GM04503 (cell line): Measurements from ENCODE around the gene FNDC10.

Experiments
- DNase-seq: peaks from one replicate; pipeline ENCODE4 v3.0.0-alpha.2; 2012; ENCODE audit warnings: low read depth

FNDC10 gene

DNA sequence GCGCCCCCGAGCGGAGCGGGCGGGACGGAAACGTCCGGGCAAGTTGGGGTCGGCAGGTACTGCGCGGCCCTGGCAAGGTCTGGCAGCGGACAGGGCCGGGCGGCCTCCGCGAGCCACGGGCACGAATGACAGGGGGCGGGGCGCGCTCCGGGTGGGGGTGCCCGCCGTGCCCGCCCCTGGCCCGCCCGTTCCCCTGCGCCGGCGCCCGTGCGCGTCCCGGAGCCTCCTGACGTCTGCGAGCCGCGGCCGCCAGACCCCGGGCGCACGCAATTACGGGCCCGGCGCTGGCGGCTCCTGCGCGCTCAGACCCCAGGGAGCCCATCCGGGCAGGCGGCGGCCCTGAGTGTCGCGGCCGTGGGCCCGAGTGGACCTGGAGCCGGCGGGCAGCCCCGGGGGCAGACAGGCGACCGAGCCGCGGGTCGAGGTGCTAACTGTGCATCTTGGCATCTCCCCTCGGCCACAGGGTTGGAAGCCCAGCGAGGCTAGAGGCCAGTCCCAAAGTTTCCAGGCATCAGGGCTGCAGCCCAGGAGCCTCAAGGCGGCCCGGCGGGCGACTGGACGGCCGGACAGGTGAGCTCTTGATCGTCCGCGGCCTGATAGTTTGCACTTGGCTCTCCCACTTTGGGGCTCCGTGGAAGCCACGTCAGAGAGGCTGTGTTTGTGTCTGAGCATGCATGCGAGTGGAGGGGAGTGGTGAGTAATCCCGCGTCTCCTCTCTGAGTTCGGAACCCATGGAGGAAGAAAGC is 16.3 kb upstream of the FNDC10 start:
- DNase-seq, result no peak

GRCh38 chr1:1615256-1616044 is 15.5 kb upstream of the FNDC10 start, which contains the start of gene MIB2:
Gene MIB2, plus strand, starts transcription at chr1:1615500. Its CDS starts 7,953 bp downstream, at chr1:1623453.
- DNase-seq, result peak; percentile 58

DNA sequence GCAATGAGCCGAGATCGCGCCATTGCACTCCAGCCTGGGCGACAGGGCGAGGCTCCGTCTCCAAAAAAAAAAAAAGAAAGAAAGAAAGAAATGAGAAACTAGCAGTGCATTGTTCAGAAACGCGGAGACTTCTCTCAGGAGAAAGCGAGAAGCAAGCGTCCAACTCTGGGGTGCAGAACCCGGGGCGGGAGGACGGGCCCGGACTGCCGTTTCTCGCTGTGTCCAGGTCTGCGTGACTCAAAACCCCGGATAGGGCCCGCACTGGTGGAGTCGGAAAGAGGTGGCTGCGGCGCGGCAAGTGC is 15.0 kb upstream of the FNDC10 start:
- no peak for DNase-seq

- DNase-seq, result no peak
These were observed 14.4 kb upstream of the FNDC10 start for GRCh38 chr1:1614204-1614953.

- no peak for DNase-seq
These were observed 13.7 kb upstream of the FNDC10 start for GRCh38 chr1:1613509-1614082.

DNA sequence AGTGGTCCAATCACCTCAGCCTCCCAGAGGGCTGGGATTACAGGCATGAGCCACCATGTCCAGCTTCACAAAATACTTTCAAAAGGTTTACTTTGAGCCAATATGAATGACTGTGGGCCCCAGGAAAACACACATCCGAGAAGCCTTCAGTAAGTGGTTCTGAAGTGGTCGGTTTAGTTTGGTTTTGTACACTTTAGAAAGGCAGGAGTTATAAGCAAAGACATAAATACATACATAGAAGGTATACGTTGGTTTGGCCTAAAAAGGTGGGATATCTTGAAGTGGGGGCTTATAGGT is 12.1 kb upstream of the FNDC10 start:
- no peak for DNase-seq

DNA sequence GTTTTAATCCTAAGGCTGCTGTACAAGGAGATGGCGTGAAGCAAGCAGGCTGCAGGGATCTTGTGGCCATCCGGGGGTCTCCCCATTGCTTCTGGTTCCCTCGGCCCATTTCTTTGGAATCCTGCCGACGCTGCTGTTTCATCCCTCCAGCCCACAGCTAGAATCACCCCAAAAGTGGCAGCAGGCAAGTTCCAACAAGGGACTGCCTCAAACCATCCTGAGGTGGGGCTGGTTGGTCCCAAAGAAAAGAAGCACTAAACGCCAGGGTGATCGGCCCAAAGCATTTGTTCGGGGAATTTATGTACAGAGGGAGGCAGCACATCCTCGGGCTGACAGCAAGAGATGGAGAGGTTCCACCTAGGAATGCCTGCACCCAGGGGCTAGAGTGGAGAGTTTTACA is 10.9 kb upstream of the FNDC10 start:
- no peak for DNase-seq

DNA sequence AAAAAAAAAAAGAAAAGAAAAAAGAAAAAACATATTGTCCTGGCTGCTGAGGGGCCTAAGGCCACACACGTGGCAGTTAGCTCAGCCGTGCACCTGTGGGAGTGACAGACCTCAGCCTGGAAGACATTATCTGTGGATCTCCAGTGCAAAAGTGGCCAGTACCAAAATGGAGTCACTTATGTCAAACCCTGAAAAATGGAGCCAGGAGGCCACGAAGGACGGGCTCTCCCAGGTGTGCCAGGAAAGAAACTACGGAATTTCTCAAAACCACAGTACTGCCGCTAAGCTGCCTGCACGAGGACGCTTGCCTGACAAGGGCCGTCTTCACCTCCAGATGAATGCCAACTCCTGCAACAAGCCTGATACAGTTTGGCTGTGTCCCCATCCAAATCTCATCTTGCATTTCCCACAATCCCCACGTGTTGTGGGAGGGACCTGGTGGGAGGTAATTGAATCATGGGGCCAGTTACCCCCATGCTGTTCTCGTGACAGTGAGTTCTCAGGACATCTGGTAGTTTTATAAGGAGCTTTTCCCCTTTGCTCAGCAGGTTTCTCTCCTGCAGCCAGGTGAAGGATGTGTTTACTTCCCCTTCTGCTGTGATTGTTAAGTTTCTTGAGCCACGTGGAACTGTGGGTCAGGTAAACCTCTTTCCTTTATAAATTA is 10.0 kb upstream of the FNDC10 start:
- no peak for DNase-seq

DNA sequence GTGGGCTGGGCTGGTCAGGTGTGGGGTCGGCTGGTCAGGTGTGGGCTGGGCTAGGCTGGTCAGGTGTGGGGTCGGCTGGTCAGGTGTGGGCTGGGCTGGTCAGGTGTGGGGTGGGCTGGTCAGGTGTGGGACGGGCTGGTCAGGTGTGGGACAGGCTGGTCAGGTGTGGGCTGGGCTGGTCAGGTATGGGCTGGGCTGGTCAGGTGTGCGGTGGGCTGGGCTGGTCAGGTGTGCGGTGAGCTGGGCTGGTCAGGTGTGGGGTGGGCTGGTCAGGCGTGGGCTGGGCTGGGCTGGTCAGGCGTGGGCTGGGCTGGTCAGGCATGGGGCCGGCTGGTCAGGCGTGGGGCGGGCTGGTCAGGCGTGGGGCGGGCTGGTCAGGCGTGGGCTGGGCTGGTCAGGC is 6.3 kb upstream of the FNDC10 start:
- DNase-seq, result no peak

DNA sequence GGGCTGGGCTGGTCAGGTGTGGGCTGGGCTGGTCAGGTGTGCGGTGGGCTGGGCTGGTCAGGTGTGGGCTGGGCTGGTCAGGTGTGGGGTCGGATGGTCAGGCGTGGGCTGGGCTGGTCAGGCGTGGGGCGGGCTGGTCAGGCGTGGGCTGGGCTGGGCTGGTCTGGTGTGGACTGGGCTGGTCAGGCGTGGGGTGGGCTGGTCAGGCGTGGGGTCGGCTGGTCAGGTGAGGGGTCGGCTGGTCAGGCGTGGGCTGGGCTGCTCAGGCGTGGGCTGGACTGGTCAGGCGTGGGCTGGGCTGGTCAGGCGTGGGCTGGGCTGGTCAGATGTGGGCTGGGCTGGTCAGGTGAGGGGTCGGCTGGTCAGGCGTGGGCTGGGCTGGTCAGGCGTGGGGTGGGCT is 5.8 kb upstream of the FNDC10 start:
- DNase-seq, result no peak

DNA sequence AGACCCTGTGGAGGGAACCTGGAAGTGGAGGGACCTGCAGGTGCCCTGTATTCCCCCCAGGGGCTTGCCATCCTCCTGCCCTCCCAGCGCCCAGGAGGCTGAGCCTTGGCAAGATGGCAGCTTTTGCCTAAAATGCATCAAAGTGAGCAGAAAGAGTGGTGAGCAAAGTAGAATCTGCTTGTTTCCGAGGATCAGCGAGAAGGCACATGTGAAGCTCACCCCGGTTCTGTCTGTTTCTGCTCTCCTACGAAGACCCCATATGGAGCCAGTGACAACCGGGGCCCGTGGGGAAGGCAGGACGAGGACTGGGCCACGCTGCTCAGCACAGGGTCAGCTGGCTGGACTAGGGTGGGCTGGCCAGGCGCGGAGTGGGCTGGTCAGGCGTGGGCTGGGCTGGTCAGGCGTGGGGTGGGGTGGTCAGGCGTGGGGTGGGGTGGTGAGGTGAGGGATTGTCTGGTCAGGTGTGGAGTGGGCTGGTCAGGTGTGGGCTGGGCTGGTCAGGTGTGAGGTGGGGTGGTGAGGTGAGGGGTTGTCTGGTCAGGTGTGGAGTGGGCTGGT is 5.2 kb upstream of the FNDC10 start:
- DNase-seq, result no peak

DNA sequence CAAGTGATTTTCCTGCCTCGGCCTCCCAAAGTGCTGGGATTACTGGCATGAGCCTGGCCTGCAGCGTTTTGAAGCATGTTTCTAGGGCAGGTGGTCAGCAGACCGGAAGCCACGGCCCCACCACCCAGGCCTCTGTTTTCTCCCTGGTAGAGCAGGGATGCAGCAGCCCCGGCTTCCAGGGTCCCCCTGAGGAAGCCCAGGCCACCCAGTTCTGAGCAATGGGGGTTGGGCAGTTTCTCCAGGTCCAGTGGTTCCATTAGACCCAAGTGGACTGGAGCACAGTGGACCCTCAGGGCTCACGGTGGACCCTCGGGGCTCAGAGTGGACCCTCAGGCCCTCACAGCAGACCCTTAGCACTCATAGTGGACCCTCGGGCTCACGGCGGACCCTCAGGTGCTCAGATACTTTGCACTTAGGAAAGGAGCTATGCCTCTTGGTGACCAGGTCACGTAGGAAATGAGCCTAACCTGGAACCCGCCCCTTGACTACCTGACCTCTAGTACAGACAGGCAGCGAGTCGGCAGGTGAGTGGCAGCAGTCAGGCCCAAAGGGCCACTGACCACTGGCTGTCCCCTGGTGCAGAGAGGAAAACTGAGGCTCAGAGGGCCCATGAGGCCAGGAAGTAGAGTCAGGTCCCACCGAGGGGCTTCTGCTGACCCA is 4.6 kb upstream of the FNDC10 start:
- no peak for DNase-seq

DNA sequence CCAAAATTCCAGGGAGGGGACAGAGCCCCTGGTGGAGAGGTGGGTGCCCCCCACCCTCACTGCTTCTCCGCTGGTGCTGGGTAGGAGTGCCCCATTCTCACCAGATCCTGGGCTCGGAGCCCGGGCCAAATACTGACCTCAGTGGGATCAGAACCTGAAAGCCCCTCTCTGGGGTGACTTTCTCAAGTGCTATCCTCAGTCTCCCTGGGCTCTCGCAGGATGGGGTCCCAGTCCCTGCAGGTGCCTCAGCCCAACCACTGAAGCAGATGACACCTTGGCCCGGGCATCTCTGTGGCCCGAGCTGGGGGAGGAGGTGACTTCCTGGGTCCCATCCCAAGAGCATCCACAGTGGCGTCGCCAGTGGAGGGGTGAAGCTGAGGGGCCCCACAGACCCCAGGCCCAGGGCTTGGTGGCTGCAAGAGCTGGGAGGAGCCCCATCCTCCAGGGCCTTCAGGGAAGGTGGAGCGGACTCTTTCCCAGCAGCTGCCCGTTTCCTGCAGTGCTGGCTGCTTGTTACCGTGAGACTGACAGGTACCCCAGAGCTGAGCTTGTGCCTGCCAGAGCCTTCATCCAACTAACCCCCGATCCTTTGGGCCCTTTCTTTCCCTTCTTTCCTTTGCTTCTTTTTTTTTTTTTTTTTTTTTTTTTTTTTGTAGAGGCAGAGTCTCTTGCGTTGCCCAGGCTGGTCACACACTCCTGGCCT is 3.9 kb upstream of the FNDC10 start:
- DNase-seq, result no peak

DNA sequence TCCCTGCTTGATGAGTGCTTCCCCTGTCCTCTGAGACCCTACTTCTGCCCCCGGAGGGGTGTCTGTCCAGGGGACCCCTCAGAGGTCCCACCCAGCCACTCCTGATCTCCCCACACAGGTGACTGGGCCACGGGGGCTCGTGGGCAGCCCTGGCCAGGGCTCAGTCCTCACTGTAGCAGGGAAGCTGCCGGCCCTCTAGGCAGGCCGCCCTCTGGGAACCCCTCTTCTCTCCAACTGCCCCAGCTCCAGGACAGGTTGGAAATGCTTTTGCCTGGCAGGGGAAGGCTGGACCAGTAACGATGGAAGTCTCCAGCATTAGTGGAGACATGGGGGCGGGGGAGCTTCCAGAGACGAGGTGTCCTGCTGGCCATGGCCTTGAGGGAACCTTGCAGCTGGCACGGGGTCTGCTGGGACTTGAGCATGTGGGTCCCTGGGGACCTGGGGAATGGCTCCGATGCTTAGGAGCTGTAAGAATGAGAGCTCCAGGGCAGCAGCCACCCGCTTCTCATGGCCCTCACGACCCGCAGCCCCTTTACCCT is 3.1 kb upstream of the FNDC10 start:
- no peak for DNase-seq

DNA sequence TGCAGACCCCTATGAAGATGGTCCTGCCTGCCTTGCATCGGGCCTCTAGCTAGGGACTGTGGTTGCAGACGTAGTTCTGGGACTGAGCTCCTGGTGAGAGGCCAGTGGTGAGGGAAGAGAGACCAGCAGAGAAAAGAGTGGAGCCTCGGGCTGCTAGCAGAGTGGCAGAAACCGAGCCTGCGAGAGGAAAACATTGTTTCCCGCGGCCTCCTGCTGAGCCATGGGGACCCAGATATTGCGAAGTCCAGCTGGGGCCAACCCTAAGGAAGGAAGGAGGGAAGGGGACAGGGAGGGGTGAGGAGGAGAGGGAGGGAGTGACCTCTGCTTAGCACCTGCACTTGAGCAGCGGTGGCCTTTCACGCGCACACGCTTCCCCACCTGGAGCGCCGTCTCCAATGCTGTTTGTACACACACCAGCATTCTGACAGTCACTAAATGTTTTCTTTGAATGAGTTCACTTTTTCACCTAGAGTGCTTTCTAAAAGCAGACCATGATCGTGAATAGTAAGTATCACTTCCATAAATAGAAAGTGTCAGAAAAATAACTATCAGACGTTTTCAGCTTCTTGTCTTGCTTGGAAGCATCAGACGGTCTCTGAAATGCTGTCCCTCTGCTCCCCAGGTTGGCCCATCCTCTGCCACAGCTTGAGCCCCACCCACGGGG is 2.5 kb upstream of the FNDC10 start:
- no peak for DNase-seq

DNA sequence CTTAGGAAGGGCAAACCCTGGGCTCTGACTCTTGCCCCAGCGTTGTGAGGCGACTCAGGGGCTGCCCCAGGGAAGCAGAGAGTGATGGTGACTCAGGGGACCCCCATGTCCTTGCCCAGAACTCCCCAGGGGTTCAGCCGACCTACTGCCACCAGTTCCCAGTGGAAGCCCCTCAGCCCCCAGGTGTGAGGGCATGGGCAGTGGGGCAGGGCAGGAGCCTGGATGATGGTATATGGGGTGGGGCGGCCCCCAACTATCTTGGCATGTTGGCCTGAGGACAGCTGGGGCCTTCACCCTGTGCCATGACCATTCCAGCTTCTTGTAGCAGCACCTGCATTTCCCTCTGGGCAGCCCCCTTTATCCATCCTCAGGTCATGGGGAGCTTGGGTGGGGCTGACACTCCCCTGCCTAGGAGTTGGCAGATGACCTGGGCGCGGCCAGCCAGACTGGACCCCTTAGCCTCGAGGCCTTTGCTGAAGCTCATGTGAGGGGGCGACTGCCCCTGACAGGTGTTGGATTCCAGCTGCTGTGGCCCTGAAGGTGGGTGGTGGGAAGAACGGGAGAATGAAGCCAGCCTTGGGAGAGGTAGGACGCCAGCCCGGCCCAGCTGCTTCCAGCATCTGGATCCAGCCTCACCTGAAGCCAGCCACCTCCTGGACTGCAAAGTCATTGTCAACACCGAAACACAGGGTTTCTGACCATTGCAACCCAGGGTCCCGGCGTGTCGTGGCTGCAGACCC is 1.8 kb upstream of the FNDC10 start:
- DNase-seq, result no peak

DNA sequence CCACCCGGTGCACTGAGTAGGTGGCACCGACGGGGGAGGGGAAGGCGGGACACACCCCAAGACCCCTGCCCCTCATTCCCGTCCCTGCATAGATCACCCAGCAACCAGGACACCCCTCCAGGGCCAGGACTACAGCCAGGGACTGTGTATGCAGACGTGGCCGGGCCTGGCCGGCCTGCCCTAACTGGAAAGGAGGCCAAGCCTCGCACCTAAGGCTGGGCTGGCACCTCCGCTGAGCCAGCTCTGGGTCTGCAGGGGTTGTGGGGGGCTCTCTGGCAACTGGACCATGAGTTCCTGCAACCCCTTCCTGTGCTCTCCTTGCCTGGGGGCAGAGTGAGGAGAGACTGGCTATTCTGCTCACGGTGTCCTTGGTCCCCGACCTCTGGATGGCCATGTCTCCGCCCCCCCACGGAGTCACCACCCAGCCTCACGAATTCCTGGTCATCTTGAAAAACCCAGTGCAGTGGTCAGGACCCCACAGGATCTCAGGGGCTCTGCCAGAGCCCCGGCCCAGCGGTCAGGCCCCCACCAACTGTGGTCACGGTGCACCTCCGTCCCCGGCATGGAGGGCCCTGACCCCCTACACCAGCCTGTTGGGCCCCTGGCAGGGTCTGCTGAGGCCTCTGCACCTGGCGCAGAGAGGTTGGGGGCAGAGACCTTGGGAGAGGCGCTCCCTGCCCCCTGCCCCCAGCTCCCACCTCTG is 1.1 kb upstream of the FNDC10 start:
- DNase-seq, result no peak
